Progenitor cell of endocrine pancreas (in vitro differentiated cells): ENCODE measurements around the gene MFF. TPM values are rescaled to one million over a fixed set of nuclear protein-coding genes. Genes with fewer than 3 reads are reported as not detected.
A peak's percentile ranks its signal among the peaks of the same experiment; 100 is the strongest.
"Not testable (repeated sequence)": the region's sequence is repeated elsewhere in the genome, so short reads cannot be mapped to it uniquely, and the experiment has no call there.

Source experiments
- DNase-seq: peaks from one replicate; pipeline ENCODE4 v3.0.0; 2021; ENCODE audit warnings: low spot score; ENCODE audit not compliant: unreplicated experiment
- H3K27ac Mint-ChIP-seq: 2 replicates; pipeline ENCODE4 v1.8.0; 2021; ENCODE audit warnings: mild to moderate bottlenecking, moderate library complexity, mixed read lengths
- H3K27me3 Mint-ChIP-seq: 2 replicates; pipeline ENCODE4 v1.8.0; 2021; ENCODE audit warnings: mixed read lengths
- H3K36me3 Mint-ChIP-seq: 2 replicates; pipeline ENCODE4 v1.8.0; 2022; ENCODE audit warnings: mixed read lengths; ENCODE audit not compliant: insufficient read depth
- H3K4me1 Mint-ChIP-seq: 2 replicates; pipeline ENCODE4 v1.8.0; 2021; ENCODE audit warnings: low read depth, mixed read lengths
- H3K4me3 Mint-ChIP-seq: 2 replicates; pipeline ENCODE4 v1.8.0; 2021; ENCODE audit warnings: low read depth, mild to moderate bottlenecking, moderate library complexity, mixed read lengths
- H3K9me3 Mint-ChIP-seq: 2 replicates; pipeline ENCODE4 v1.8.0; 2021; ENCODE audit warnings: low read depth, mixed read lengths
- CTCF ChIP-seq: fragments of 200-600 bp; sonication (generic); IDR thresholded peaks from one replicate; pipeline ENCODE4 v1.5.0; 2021; ENCODE audit warnings: antibody characterized with exemption, mild to moderate bottlenecking; ENCODE audit not compliant: unreplicated experiment
- total RNA-seq: library from RNA; stranded (reverse); gene quantifications from 2 replicates; pipeline ENCODE4 v1.2.1, GENCODE V29; 2021

The MFF gene
- total RNA-seq, 1 donor from 2014 or later: 84.8 TPM

GRCh38 chr2:227351639-227352038 lies 26.6 kb downstream of the MFF start:
- no peak overlapping the region for H3K27ac Mint-ChIP-seq
- TF ChIP-seq CTCF: no peak
- no peaks in the 10 kb centered on the region for H3K9me3 Mint-ChIP-seq
- no peaks in the 10 kb centered on the region for H3K27me3 Mint-ChIP-seq
- no peak for DNase-seq
- no peak overlapping the region for H3K4me3 Mint-ChIP-seq
- peaks cover 10% of the 10 kb centered on the region for H3K4me1 Mint-ChIP-seq
- H3K36me3 Mint-ChIP-seq: peaks cover 19% of the 10 kb centered on the region

- H3K4me1 Mint-ChIP-seq: no peaks in the 10 kb centered on the region
- H3K27ac Mint-ChIP-seq: no peak overlapping the region
These were observed 35.3 kb downstream of the MFF start for GRCh38 chr2:227360351-227360750.

GRCh38 chr2:227363756-227364155 lies 38.7 kb downstream of the MFF start:
- Mint-ChIP-seq H3K36me3 (peaks cover 4% of the 10 kb centered on the region), H3K4me1 (no peaks in the 10 kb centered on the region), H3K4me3 (no peak overlapping the region), H3K27me3 (no peaks in the 10 kb centered on the region), H3K27ac (no peak overlapping the region), H3K9me3 (no peaks in the 10 kb centered on the region)
- no peak for TF ChIP-seq CTCF
- DNase-seq: no peak

More at GRCh38 chr2:227360351-227360750, 35.3 kb downstream of the MFF start:
- no peak overlapping the region for H3K4me3 Mint-ChIP-seq
- no peaks in the 10 kb centered on the region for H3K27me3 Mint-ChIP-seq
- H3K9me3 Mint-ChIP-seq: no peaks in the 10 kb centered on the region
- H3K36me3 Mint-ChIP-seq: peaks cover 8% of the 10 kb centered on the region
- no peak for DNase-seq
- TF ChIP-seq CTCF: no peak

DNA sequence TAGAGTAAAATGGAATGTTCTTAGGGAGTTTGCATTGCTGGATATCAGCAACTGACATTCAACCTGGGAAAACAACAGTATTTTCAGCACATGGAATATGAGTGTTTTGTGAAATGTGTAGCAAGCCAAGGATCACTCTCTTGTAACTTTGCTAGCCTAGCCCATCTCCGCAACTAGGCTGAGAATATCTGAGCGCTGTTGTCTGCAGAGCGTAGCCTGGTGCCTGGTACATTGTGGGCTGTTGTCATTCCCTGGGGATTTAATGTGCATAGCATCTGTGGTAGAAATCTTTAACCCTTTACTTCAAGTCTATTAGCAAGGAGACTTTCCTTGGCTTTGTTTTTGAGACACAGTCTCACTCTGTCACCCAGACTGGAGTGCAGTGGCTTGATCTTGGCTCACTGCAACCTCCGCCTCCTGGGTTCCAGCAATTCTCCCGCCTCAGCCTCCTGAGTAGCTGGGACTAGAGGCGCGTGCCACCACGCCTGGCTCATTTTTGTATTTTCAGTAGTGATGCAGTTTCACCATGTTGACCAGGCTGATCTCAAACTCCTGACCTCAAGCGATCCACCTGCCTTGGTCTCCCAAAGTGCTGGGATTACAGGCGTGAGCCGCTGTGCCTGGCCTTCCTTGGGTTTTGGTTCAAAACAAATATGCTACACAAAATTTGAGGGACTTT lies 39.7 kb downstream of the MFF start:
- not testable (repeated sequence) for H3K9me3 Mint-ChIP-seq, H3K27me3 Mint-ChIP-seq, H3K36me3 Mint-ChIP-seq, H3K4me3 Mint-ChIP-seq, H3K4me1 Mint-ChIP-seq, DNase-seq
- H3K27ac Mint-ChIP-seq: peak overlapping the region; percentile 37

- Mint-ChIP-seq H3K9me3 (no peaks in the 10 kb centered on the region), H3K27me3 (no peaks in the 10 kb centered on the region), H3K27ac (no peak overlapping the region), H3K4me3 (no peak overlapping the region), H3K36me3 (peaks cover 4% of the 10 kb centered on the region), H3K4me1 (no peaks in the 10 kb centered on the region)
- no peak for TF ChIP-seq CTCF
- no peak for DNase-seq
These were observed 40.8 kb downstream of the MFF start for GRCh38 chr2:227365833-227366232.

DNA sequence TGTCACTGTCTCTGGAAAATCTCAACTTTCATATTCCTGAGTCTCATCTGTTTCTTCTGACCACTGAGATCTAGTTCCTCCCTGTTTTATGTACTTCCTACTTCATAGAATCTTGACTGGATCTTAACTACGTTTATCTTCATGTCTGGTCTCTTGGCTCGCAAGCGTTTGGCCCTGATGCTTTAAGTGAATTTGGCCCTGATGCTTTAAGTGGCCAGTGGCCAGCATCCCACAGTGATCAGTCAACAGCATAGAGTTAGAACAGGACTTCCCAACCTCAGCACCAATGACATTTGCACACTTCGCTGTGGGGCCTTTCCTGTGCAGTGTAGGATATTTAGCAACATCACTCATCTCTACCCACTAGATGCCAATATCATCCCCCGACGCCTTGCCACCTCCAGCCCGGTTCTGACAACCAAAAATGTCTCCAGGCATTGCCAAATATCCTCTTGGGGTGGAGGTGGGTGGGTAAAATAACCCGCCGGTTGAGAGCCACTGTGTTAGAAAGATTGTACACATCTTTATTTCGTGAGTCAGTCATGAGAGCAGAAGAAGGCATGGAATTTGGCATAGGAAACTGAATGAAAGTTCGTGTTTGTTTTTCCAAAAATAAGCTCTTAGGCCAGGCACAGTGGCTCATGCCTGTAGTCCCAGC lies 41.8 kb downstream of the MFF start:
- H3K27ac Mint-ChIP-seq: no peak overlapping the region
- DNase-seq: no peak
- TF ChIP-seq CTCF: no peak
- no peaks in the 10 kb centered on the region for H3K27me3 Mint-ChIP-seq
- no peaks in the 10 kb centered on the region for H3K9me3 Mint-ChIP-seq
- no peaks in the 10 kb centered on the region for H3K4me1 Mint-ChIP-seq
- peaks cover 4% of the 10 kb centered on the region for H3K36me3 Mint-ChIP-seq
- H3K4me3 Mint-ChIP-seq: no peak overlapping the region
